ENCODE results near the gene NRL. TPM values are rescaled to one million over a fixed set of nuclear protein-coding genes. Genes with fewer than 3 reads are reported as not detected.

The NRL gene
- total RNA-seq, 1 donor from 2014 or later, result 5.5 TPM

DNA sequence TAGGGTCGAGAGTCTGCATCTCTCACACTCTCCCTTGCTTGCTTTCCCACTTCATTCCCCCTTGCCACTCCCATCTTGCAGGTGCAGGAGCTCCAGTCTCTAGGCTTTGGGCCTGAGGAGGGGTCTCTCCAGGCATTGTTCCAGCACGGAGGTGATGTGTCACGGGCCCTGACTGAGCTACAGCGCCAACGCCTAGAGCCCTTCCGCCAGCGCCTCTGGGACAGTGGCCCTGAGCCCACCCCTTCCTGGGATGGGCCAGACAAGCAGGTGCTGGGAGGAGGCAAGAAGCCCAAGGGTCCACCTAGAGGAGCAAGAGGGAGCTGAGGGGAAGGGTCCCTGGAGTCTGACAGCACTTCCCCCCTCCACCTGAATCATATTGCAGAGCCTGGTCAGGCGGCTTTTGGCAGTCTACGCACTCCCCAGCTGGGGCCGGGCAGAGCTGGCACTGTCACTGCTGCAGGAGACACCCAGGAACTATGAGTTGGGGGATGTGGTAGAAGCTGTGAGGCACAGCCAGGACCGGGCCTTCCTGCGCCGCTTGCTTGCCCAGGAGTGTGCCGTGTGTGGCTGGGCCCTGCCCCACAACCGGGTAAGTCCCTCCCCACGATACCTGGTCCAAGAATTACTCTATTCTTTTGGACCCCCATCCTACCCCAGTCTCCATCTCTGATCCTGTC, 36.8 kb upstream of the NRL start:
- intact Hi-C loops (cut with micrococcal nuclease), result no loop called here
- DNase-seq (no peak), ATAC-seq (ENCODE audit: low read depth) (no peak)
- Mint-ChIP-seq H3K36me3 (ENCODE audit: low read depth) (peaks cover 67% of the 10 kb centered on the region), H3K27me3 (no peaks in the 10 kb centered on the region), H3K4me3 (no peak overlapping the region), H3K9me3 (no peaks in the 10 kb centered on the region), H3K27ac (no peak overlapping the region), H3K4me1 (peaks cover 18% of the 10 kb centered on the region)
- ChIA-PET CTCF (interaction anchor here (0.8 to 3.2 kb wide), 3 partner anchors 9 to 182 kb away, joined by 3 to 21 read pairs (median 4); partner anchors contain the start of gene IRF9), POLR2A (interaction anchor here (2.0 to 3.4 kb wide), 2 partner anchors 10 to 37 kb away, joined by 8 to 18 read pairs; partner anchors contain the start of genes DCAF11, IRF9 and NRL)
- TF ChIP-seq, protein P1, sequence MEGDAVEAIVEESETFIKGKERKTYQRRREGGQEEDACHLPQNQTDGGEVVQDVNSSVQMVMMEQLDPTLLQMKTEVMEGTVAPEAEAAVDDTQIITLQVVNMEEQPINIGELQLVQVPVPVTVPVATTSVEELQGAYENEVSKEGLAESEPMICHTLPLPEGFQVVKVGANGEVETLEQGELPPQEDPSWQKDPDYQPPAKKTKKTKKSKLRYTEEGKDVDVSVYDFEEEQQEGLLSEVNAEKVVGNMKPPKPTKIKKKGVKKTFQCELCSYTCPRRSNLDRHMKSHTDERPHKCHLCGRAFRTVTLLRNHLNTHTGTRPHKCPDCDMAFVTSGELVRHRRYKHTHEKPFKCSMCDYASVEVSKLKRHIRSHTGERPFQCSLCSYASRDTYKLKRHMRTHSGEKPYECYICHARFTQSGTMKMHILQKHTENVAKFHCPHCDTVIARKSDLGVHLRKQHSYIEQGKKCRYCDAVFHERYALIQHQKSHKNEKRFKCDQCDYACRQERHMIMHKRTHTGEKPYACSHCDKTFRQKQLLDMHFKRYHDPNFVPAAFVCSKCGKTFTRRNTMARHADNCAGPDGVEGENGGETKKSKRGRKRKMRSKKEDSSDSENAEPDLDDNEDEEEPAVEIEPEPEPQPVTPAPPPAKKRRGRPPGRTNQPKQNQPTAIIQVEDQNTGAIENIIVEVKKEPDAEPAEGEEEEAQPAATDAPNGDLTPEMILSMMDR (IDR thresholded peaks at IDR 0.05), result no peak

DNA sequence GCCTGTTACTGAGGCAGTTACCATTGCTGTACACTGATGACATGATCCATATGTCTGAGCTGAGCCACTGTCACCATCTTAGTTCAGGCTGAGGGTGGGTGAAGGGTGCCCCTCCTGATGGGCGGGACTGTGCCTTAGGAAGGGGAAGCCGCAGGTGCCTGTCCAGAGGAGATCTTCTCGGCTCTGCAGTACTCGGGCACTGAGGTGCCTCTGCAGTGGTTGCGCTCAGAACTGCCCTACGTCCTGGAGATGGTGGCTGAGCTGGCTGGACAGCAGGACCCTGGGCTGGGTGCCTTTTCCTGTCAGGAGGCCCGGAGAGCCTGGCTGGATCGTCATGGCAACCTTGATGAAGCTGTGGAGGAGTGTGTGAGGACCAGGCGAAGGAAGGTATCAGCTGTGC, 36.2 kb upstream of the NRL start:
- no peak overlapping the region for H3K4me3 Mint-ChIP-seq
- DNase-seq, result no peak
- intact Hi-C loops (cut with micrococcal nuclease), result no loop called here
- ATAC-seq (ENCODE audit: low read depth), result no peak
- H3K27ac Mint-ChIP-seq, result no peak overlapping the region
- CTCF ChIA-PET, result interaction anchor here (0.8 to 3.2 kb wide), 3 partner anchors 9 to 182 kb away, joined by 3 to 21 read pairs (median 4); partner anchors contain the start of gene IRF9
- H3K9me3 Mint-ChIP-seq, result no peaks in the 10 kb centered on the region
- TF ChIP-seq, protein P1 (IDR thresholded peaks at IDR 0.05), result no peak
- H3K27me3 Mint-ChIP-seq, result no peaks in the 10 kb centered on the region
- POLR2A ChIA-PET, result interaction anchor here (2.0 to 3.4 kb wide), 2 partner anchors 10 to 37 kb away, joined by 8 to 18 read pairs; partner anchors contain the start of genes DCAF11, IRF9 and NRL
- H3K36me3 Mint-ChIP-seq (ENCODE audit: low read depth), result peaks cover 68% of the 10 kb centered on the region
- peaks cover 24% of the 10 kb centered on the region for H3K4me1 Mint-ChIP-seq

DNA sequence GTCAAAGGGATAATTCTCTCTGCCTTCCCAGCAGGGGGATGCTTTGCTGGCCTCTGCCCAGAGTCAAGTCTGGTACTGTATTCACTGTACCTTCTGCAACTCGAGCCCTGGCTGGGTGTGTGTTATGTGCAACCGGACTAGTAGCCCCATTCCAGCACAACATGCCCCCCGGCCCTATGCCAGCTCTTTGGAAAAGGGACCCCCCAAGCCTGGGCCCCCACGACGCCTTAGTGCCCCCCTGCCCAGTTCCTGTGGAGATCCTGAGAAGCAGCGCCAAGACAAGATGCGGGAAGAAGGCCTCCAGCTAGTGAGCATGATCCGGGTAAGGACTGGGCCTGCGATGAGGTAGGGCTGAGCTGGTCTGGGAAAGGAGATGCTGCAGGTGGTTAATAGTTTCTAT, 35.8 kb upstream of the NRL start:
- peaks cover 67% of the 10 kb centered on the region for H3K36me3 Mint-ChIP-seq (ENCODE audit: low read depth)
- H3K27ac Mint-ChIP-seq, result no peak overlapping the region

DNA sequence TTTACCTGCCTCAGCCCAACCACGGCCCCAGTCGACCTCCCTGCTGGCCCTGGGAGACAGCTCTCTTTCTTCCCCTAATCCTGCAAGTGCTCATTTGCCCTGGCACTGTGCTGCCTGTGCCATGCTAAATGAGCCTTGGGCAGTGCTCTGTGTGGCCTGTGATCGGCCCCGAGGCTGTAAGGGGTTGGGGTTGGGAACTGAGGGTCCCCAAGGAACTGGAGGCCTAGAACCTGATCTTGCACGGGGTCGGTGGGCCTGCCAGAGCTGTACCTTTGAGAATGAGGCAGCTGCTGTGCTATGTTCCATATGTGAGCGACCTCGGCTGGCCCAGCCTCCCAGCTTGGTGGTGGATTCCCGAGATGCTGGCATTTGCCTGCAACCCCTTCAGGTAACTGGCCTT, 35.3 kb upstream of the NRL start:
- Mint-ChIP-seq H3K36me3 (ENCODE audit: low read depth) (peaks cover 66% of the 10 kb centered on the region), H3K9me3 (no peaks in the 10 kb centered on the region), H3K4me1 (peaks cover 33% of the 10 kb centered on the region), H3K27ac (no peak overlapping the region), H3K27me3 (no peaks in the 10 kb centered on the region), H3K4me3 (no peak overlapping the region)
- TF ChIP-seq, protein P1 (IDR thresholded peaks at IDR 0.05), result no peak
- ChIA-PET POLR2A (interaction anchor here (0.9 to 3.4 kb wide), 5 partner anchors 9 to 19 kb away, joined by 3 to 18 read pairs (median 3); partner anchors contain the start of genes EMC9, IRF9 and PSME1), CTCF (interaction anchor here (3.2 kb wide), 1 partner anchor 10 kb away, joined by 21 read pairs; the partner anchor contains the start of gene IRF9)
- ATAC-seq (ENCODE audit: low read depth), result no peak
- intact Hi-C loops (cut with micrococcal nuclease), result no loop called here
- no peak for DNase-seq

More for the DNA sequence above, 35.8 kb upstream of the NRL start:
- DNase-seq (no peak), ATAC-seq (ENCODE audit: low read depth) (no peak)
- peaks cover 28% of the 10 kb centered on the region for H3K4me1 Mint-ChIP-seq
- H3K9me3 Mint-ChIP-seq, result no peaks in the 10 kb centered on the region
- H3K27me3 Mint-ChIP-seq, result no peaks in the 10 kb centered on the region
- H3K4me3 Mint-ChIP-seq, result no peak overlapping the region
- TF ChIP-seq, protein P1 (IDR thresholded peaks at IDR 0.05), result no peak
- CTCF ChIA-PET, result interaction anchor here (1.1 to 3.2 kb wide), 2 partner anchors 10 to 42 kb away, joined by 4 to 21 read pairs; partner anchors contain the start of gene IRF9
- POLR2A ChIA-PET, result interaction anchor here (1.0 to 3.4 kb wide), 4 partner anchors 9 to 36 kb away, joined by 3 to 18 read pairs (median 6); partner anchors contain the start of genes DCAF11, EMC9, IRF9 and NRL
- intact Hi-C loops (cut with micrococcal nuclease), result no loop called here
